ENCODE measurements around the gene MPV17. TPM values are rescaled to one million over a fixed set of nuclear protein-coding genes. Genes with fewer than 3 reads are reported as not detected.
"Not testable (repeated sequence)": the region's sequence is repeated elsewhere in the genome, so short reads cannot be mapped to it uniquely, and the experiment has no call there.

The MPV17 gene
- total RNA-seq, 6 experiments from 2014 or later: 72.5 to 89.8 (median 83.5) TPM

DNA sequence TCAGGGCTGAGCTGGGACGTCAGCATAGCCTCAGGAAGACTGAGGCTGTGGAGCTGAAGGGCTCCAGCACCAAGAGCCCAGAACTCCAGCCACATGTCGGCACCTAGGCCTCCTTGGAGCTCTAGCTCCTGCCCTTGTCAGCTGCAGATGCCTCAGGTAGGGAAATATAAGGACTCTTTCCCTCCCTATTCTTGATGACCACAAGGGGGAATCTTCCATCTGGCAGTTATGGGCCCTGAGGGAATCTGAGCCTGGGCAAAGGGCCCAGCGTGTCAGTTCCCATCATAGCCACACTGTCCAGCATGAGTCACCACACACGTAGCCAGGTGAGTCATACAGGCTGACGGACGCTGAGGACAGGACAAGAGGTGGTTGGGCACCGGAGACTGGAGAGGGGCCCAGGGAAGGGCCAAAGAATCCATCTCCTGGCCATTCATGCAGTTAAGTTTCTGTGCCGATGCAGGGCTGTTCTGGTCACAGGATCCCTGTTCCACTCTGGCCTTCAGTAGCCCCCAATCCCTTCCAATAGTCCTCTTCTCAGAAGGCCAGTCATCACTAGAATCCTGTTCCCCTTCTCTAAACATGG is 1.8 kb downstream of the MPV17 start:
- DNase-seq: peak; percentile 99
- Mint-ChIP-seq H3K9me3 (no peaks in the 10 kb centered on the region), H3K4me1 (ENCODE audit: low read depth) (peaks cover 33% of the 10 kb centered on the region), H3K27me3 (ENCODE audit: insufficient read depth) (peaks cover 4% of the 10 kb centered on the region), H3K36me3 (ENCODE audit: low read depth) (no peaks in the 10 kb centered on the region; the same call in 1 of the 2 replicates), H3K27ac (peak overlapping the region; percentile 100), H3K4me3 (peak overlapping the region; percentile 99)
- TF ChIP-seq, protein P1, sequence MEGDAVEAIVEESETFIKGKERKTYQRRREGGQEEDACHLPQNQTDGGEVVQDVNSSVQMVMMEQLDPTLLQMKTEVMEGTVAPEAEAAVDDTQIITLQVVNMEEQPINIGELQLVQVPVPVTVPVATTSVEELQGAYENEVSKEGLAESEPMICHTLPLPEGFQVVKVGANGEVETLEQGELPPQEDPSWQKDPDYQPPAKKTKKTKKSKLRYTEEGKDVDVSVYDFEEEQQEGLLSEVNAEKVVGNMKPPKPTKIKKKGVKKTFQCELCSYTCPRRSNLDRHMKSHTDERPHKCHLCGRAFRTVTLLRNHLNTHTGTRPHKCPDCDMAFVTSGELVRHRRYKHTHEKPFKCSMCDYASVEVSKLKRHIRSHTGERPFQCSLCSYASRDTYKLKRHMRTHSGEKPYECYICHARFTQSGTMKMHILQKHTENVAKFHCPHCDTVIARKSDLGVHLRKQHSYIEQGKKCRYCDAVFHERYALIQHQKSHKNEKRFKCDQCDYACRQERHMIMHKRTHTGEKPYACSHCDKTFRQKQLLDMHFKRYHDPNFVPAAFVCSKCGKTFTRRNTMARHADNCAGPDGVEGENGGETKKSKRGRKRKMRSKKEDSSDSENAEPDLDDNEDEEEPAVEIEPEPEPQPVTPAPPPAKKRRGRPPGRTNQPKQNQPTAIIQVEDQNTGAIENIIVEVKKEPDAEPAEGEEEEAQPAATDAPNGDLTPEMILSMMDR (IDR thresholded peaks at IDR 0.05): peak; percentile 86

DNA sequence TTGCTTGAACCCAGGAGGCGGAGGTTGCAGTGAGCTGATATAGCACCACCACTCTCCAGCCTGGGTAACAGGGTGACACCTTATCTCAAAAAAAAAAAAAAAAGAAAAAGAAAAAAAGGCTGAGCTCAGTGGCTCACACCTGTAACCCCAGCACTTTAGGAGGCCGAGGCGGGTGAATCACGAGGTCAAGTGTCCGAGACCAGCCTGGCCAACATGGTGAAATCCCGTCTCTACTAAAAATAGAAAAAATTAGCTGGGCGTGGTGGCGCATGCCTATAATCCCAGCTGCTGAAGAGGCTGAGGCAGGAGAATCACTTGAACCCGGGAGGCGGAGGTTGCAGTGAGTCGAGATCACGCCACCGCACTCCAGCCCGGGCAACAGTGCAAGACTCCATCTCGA is 3.1 kb downstream of the MPV17 start:
- DNase-seq; H3K27ac Mint-ChIP-seq; H3K36me3 Mint-ChIP-seq (ENCODE audit: low read depth); H3K27me3 Mint-ChIP-seq (ENCODE audit: insufficient read depth); H3K4me3 Mint-ChIP-seq; H3K9me3 Mint-ChIP-seq: not testable (repeated sequence)
- H3K4me1 Mint-ChIP-seq (ENCODE audit: low read depth): peaks cover 33% of the 10 kb centered on the region

DNA sequence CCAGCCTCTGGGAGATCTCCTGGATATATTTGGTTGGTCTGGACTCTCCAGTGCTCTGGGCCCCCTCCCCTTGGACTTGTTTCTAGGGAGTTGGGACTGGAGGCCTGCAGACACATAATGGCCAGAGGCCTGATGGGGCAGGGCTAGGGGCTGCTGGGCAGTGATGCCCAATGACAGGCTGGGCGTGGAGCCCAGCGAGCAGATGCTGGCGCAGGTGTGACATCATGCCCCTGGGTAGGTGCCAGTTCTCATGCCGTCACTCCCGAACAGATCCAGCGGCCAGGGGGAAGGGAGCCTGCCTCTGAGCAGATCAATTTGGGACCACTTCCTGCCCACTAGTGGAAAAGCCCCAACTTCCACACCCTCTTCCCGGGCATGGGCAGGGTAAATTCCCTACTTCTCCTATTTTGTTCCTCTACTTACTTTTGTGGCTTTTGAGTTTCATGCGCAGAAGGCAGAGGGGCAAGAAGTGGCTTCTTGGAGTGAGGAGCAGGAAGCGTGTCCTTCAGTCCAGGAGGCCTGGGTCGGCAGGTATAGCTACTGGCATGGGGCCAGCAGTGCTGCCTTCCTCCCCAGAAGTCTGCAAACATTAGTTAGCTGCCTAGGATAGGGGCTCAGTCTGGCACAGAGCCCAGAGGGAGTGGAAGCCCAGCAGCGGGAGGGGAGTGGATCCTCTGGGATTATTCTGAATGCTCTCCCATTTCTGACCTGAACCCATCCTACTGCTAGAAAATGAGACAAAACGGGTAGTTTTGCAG is 6.1 kb downstream of the MPV17 start:
- peaks cover 3% of the 10 kb centered on the region; the same call in 1 of the 2 replicates for H3K27me3 Mint-ChIP-seq (ENCODE audit: insufficient read depth)
- no peak overlapping the region for H3K4me3 Mint-ChIP-seq
- H3K4me1 Mint-ChIP-seq (ENCODE audit: low read depth): peaks cover 15% of the 10 kb centered on the region
- TF ChIP-seq, protein P1 (IDR thresholded peaks at IDR 0.05): no peak
- no peaks in the 10 kb centered on the region for H3K9me3 Mint-ChIP-seq
- no peak overlapping the region for H3K27ac Mint-ChIP-seq
- DNase-seq: no peak
- no peaks in the 10 kb centered on the region for H3K36me3 Mint-ChIP-seq (ENCODE audit: low read depth)

DNA sequence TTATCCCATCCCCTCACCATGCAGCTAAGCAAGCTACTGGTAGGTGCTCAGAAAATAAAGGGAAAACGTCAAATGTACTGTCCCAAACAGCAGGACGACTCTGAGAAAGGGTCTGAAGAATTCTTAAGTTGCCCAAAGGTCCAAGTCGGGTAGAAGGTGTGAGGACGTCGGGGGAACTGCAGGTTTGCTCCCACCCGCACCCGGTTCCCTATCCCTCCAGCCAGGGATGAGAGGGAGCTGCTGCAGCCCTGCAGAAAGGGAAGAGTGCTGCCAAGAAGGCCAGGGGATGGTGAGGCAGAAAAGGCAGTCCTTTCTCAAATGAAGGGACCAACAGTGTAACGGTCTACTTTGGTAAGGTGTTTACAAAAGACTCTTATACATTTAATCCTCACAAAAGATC is 7.8 kb downstream of the MPV17 start:
- Mint-ChIP-seq H3K27me3 (ENCODE audit: insufficient read depth) (peaks cover 3% of the 10 kb centered on the region; the same call in 1 of the 2 replicates), H3K36me3 (ENCODE audit: low read depth) (peaks cover 7% of the 10 kb centered on the region)

DNA sequence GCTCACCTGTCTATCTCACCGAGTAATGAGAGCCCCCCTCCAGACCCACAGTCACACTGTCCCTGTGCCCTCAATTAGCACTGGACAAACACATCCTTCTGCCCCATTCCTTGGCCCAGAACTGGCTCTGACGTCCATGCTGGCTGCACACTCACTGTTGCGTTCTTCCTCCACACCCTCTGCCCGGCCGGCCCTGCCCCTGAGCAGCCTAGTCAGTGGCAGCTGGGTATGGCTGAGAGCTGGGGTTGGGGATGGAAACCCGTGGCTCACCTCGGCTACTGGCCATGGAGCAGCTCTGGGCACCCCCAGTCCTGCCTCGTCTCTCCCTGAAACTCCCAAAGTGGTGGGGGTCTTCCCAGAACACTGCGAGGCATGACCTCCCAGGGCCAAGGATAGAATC is 8.2 kb downstream of the MPV17 start:
- peaks cover 3% of the 10 kb centered on the region; the same call in 1 of the 2 replicates for H3K27me3 Mint-ChIP-seq (ENCODE audit: insufficient read depth)
- peaks cover 11% of the 10 kb centered on the region for H3K36me3 Mint-ChIP-seq (ENCODE audit: low read depth)
- H3K4me3 Mint-ChIP-seq: no peak overlapping the region

More for the DNA sequence above, 7.8 kb downstream of the MPV17 start:
- Mint-ChIP-seq H3K27ac (no peak overlapping the region), H3K4me1 (ENCODE audit: low read depth) (no peaks in the 10 kb centered on the region), H3K9me3 (no peaks in the 10 kb centered on the region), H3K4me3 (no peak overlapping the region)
- DNase-seq: no peak
- TF ChIP-seq, protein P1 (IDR thresholded peaks at IDR 0.05): no peak

More for the DNA sequence above, 8.2 kb downstream of the MPV17 start:
- DNase-seq: no peak
- H3K9me3 Mint-ChIP-seq: no peaks in the 10 kb centered on the region
- H3K4me1 Mint-ChIP-seq (ENCODE audit: low read depth): no peaks in the 10 kb centered on the region
- no peak overlapping the region for H3K27ac Mint-ChIP-seq
- TF ChIP-seq, protein P1 (IDR thresholded peaks at IDR 0.05): no peak
